Bone marrow (tissue), 2 donors: ENCODE results near the gene ABCB11.
"Not testable (repeated sequence)": the region's sequence is repeated elsewhere in the genome, so short reads cannot be mapped to it uniquely, and the experiment has no call there.

Source experiments
- DNase-seq, 2 donors: peaks; one replicate each; lab custom pipeline; 2025; lab: John Stamatoyannopoulos, UW

ABCB11 gene

GRCh38 chr2:169042856-169043255 is 11.7 kb upstream of the ABCB11 start:
- no peak for DNase-seq

GRCh38 chr2:169041594-169041993 is 10.5 kb upstream of the ABCB11 start:
- no peak for DNase-seq

- DNase-seq, result peak in 1 of 2 donors; percentile 82
These were observed 8.6 kb upstream of the ABCB11 start for GRCh38 chr2:169039702-169040101.

- peak in 1 of 2 donors; percentile 87 for DNase-seq
These were observed 7.2 kb upstream of the ABCB11 start for GRCh38 chr2:169038338-169038757.

GRCh38 chr2:169036736-169037440 is 5.8 kb upstream of the ABCB11 start:
- no peak for DNase-seq

GRCh38 chr2:169035887-169036286 is 4.8 kb upstream of the ABCB11 start:
- no peak for DNase-seq

- no peak for DNase-seq
These were observed 3.9 kb upstream of the ABCB11 start for GRCh38 chr2:169034984-169035544.

- no peak for DNase-seq
These were observed 3.1 kb upstream of the ABCB11 start for GRCh38 chr2:169034256-169034655.

GRCh38 chr2:169029341-169029740 is 1.8 kb downstream of the ABCB11 start:
- no peak for DNase-seq

GRCh38 chr2:169027234-169027633 is 3.9 kb downstream of the ABCB11 start:
- no peak for DNase-seq

GRCh38 chr2:169026056-169026455 is 5.1 kb downstream of the ABCB11 start:
- no peak for DNase-seq

- DNase-seq, result no peak
These were observed 8.0 kb downstream of the ABCB11 start for GRCh38 chr2:169023161-169023560.

- DNase-seq, result no peak
These were observed 12.7 kb downstream of the ABCB11 start for GRCh38 chr2:169018390-169018789.

- no peak for DNase-seq
These were observed 15.2 kb downstream of the ABCB11 start for GRCh38 chr2:169015943-169016342.

GRCh38 chr2:169014780-169015179 is 16.3 kb downstream of the ABCB11 start:
- no peak for DNase-seq

GRCh38 chr2:169013628-169014026 is 17.5 kb downstream of the ABCB11 start:
- DNase-seq, result no peak

- DNase-seq, result no peak
These were observed 18.1 kb downstream of the ABCB11 start for GRCh38 chr2:169012812-169013627.

- DNase-seq, result not testable (repeated sequence)
These were observed 18.8 kb downstream of the ABCB11 start for GRCh38 chr2:169012191-169012792.

GRCh38 chr2:169011698-169012097 is 19.4 kb downstream of the ABCB11 start:
- DNase-seq, result no peak

GRCh38 chr2:169010633-169011460 is 20.3 kb downstream of the ABCB11 start:
- DNase-seq, result no peak

GRCh38 chr2:169009865-169010579 is 21.1 kb downstream of the ABCB11 start:
- no peak for DNase-seq
